HG02571 (cell line): ENCODE results near the gene CACNA2D2.

Experiments used
- ATAC-seq: cut with Tn5 transposase; IDR thresholded peaks from one replicate; pipeline ENCODE4 v1.9.1; 2021; ENCODE audit warnings: mild to moderate bottlenecking, moderate library complexity; ENCODE audit not compliant: unreplicated experiment

CACNA2D2 gene

GRCh38 chr3:50502584-50503423 lies 630 bp downstream of the CACNA2D2 start:
- no peak for ATAC-seq

- ATAC-seq, result no peak
Measured at GRCh38 chr3:50502225-50502583, 1.2 kb downstream of the CACNA2D2 start.

GRCh38 chr3:50495609-50496423 lies 7.6 kb downstream of the CACNA2D2 start:
- ATAC-seq, result no peak

- ATAC-seq, result no peak
Measured at GRCh38 chr3:50494126-50494525, 9.3 kb downstream of the CACNA2D2 start.

GRCh38 chr3:50493623-50494022 lies 9.8 kb downstream of the CACNA2D2 start:
- ATAC-seq, result no peak

- no peak for ATAC-seq
Measured at GRCh38 chr3:50493086-50493485, 10.3 kb downstream of the CACNA2D2 start.

GRCh38 chr3:50491023-50491422 lies 12.4 kb downstream of the CACNA2D2 start:
- no peak for ATAC-seq

- no peak for ATAC-seq
Measured at GRCh38 chr3:50490424-50490823, 13.0 kb downstream of the CACNA2D2 start.

GRCh38 chr3:50487181-50487580 lies 16.3 kb downstream of the CACNA2D2 start:
- no peak for ATAC-seq

GRCh38 chr3:50486219-50486888 lies 17.1 kb downstream of the CACNA2D2 start:
- ATAC-seq, result no peak

GRCh38 chr3:50484722-50485121 lies 18.7 kb downstream of the CACNA2D2 start:
- no peak for ATAC-seq

- no peak for ATAC-seq
Measured at GRCh38 chr3:50483374-50483773, 20.1 kb downstream of the CACNA2D2 start.

GRCh38 chr3:50481992-50482391 lies 21.4 kb downstream of the CACNA2D2 start:
- ATAC-seq, result no peak

GRCh38 chr3:50480471-50480870 lies 23.0 kb downstream of the CACNA2D2 start:
- ATAC-seq, result no peak

- ATAC-seq, result no peak
Measured at GRCh38 chr3:50479523-50479922, 23.9 kb downstream of the CACNA2D2 start.

- ATAC-seq, result no peak
Measured at GRCh38 chr3:50478671-50479260, 24.7 kb downstream of the CACNA2D2 start.

GRCh38 chr3:50478051-50478450 lies 25.4 kb downstream of the CACNA2D2 start:
- no peak for ATAC-seq

GRCh38 chr3:50475348-50475747 lies 28.1 kb downstream of the CACNA2D2 start:
- ATAC-seq, result no peak

GRCh38 chr3:50474717-50475116 lies 28.7 kb downstream of the CACNA2D2 start:
- no peak for ATAC-seq

- no peak for ATAC-seq
Measured at GRCh38 chr3:50473768-50474167, 29.7 kb downstream of the CACNA2D2 start.

GRCh38 chr3:50472958-50473357 lies 30.5 kb downstream of the CACNA2D2 start:
- ATAC-seq, result no peak
